SU-DHL-6 (cell line): ENCODE results near the gene IFITM5.

Experiments
- H2AFZ ChIP-seq: fragments of 200-600 bp; sonication (generic); 2 replicates; pipeline ENCODE4 v1.6.1; 2014; ENCODE audit warnings: low read depth, mild to moderate bottlenecking, moderate library complexity, mixed read lengths, antibody characterized with exemption, low read length; ENCODE audit not compliant: severe bottlenecking
- H3F3A ChIP-seq: fragments of 200-600 bp; shearing (Covaris generic); 2 replicates; pipeline ENCODE4 v1.6.0; 2016; ENCODE audit warnings: antibody characterized with exemption, mild to moderate bottlenecking; ENCODE audit not compliant: insufficient read depth
- H3K27ac ChIP-seq: fragments of 200-600 bp; sonication (generic); 2 replicates; pipeline ENCODE4 v1.5.1; 2016; ENCODE audit warnings: low read depth, mild to moderate bottlenecking, low read length, moderate library complexity, mixed read lengths
- H3K27me3 ChIP-seq: fragments of 200-600 bp; sonication (generic), shearing (Covaris generic); 2 replicates; pipeline ENCODE4 v1.6.0; 2014; ENCODE audit warnings: mild to moderate bottlenecking, low read length
- H3K36me3 ChIP-seq: fragments of 200-600 bp; sonication (generic); 2 replicates; pipeline ENCODE4 v1.6.1; 2014; ENCODE audit warnings: mild to moderate bottlenecking, low read length, mixed read lengths
- H3K4me2 ChIP-seq: fragments of 300-600, 200-600 bp; shearing (Covaris generic), sonication (generic); 2 replicates; pipeline ENCODE4 v1.6.0; 2014; ENCODE audit warnings: low read length, low read depth, mild to moderate bottlenecking; ENCODE audit not compliant: poor library complexity, severe bottlenecking
- H3K4me3 ChIP-seq: fragments of 200-600 bp; sonication (generic); 2 replicates; pipeline ENCODE4 v1.5.1; 2014; ENCODE audit warnings: antibody characterized with exemption, low read length, mild to moderate bottlenecking, mixed read lengths; ENCODE audit not compliant: insufficient read depth, poor library complexity, severe bottlenecking
- H3K79me2 ChIP-seq: fragments of 200-600 bp; sonication (generic); 2 replicates; pipeline ENCODE4 v1.6.1; 2014; ENCODE audit warnings: mild to moderate bottlenecking, low read length, moderate library complexity; ENCODE audit not compliant: insufficient read depth
- H3K9ac ChIP-seq: fragments of 200-600 bp; sonication (generic); 2 replicates; pipeline ENCODE4 v1.7.0; 2014; ENCODE audit warnings: mild to moderate bottlenecking, low read length
- H3K9me2 ChIP-seq: fragments of 200-600 bp; sonication (generic); replicated peaks from 2 replicates; pipeline ENCODE4 v1.6.1; 2014; ENCODE audit warnings: low read length; ENCODE audit not compliant: insufficient read depth
- H3K9me3 ChIP-seq: fragments of 200-600 bp; sonication (generic); 2 replicates; pipeline ENCODE4 v1.6.1; 2014; ENCODE audit warnings: low read length, mixed read lengths; ENCODE audit not compliant: insufficient read depth
- H4K20me1 ChIP-seq: fragments of 200-600 bp; sonication (generic); 2 replicates; pipeline ENCODE4 v1.6.1; 2014; ENCODE audit warnings: low read depth, mild to moderate bottlenecking, antibody characterized with exemption, low read length, moderate library complexity, mixed read lengths
- CTCF ChIP-seq: fragments of 200-600 bp; sonication (generic); IDR thresholded peaks from one replicate; pipeline ENCODE4 v1.5.1; 2017; ENCODE audit warnings: antibody characterized with exemption, mild to moderate bottlenecking, low read length, moderate library complexity; ENCODE audit not compliant: insufficient read depth, poor library complexity, severe bottlenecking
- EZH2phosphoT487 ChIP-seq: fragments of 200-600 bp; sonication (generic), shearing (Covaris generic); conservative IDR thresholded peaks from 2 replicates; pipeline ENCODE4 v1.6.1; 2018; ENCODE audit warnings: mild to moderate bottlenecking, antibody characterized with exemption, low read length, moderate library complexity, mixed read lengths

IFITM5 gene

GRCh38 chr11:342328-342727, 43.0 kb upstream of the IFITM5 start:
- no peak for TF ChIP-seq EZH2phosphoT487
- no peak for TF ChIP-seq CTCF
- 0 out of 2 replicates have a peak overlapping the region, but pooled peaks have one; percentile 16 for H3K27ac ChIP-seq

GRCh38 chr11:340539-341512, 41.5 kb upstream of the IFITM5 start:
- no peaks in the 10 kb centered on the region for H3K9me3 ChIP-seq
- H3K27me3 ChIP-seq, result no peaks in the 10 kb centered on the region
- H4K20me1 ChIP-seq, result no peaks in the 10 kb centered on the region
- H3K27ac ChIP-seq, result 0 out of 2 replicates have a peak overlapping the region, but pooled peaks have one; percentile 0
- no peaks in the 10 kb centered on the region for H3K9me2 ChIP-seq
- H3K9ac ChIP-seq, result no peak overlapping the region
- 0 out of 2 replicates have a peak, but pooled peaks cover 7% of the 10 kb centered on the region for H3F3A ChIP-seq
- H2AFZ ChIP-seq, result no peak overlapping the region
- no peaks in the 10 kb centered on the region for H3K79me2 ChIP-seq
- no peak overlapping the region for H3K4me3 ChIP-seq
- no peaks in the 10 kb centered on the region for H3K36me3 ChIP-seq
- H3K4me2 ChIP-seq, result peak overlapping the region; percentile 31
- no peak for TF ChIP-seq EZH2phosphoT487
- TF ChIP-seq CTCF, result no peak

More at GRCh38 chr11:342328-342727, 43.0 kb upstream of the IFITM5 start:
- Histone ChIP-seq H3K9me2 (no peaks in the 10 kb centered on the region), H3K36me3 (no peaks in the 10 kb centered on the region), H3K9ac (no peak overlapping the region), H2AFZ (no peak overlapping the region), H3K4me2 (no peak overlapping the region), H3K79me2 (no peaks in the 10 kb centered on the region), H3K4me3 (no peak overlapping the region), H3K27me3 (no peaks in the 10 kb centered on the region), H3K9me3 (no peaks in the 10 kb centered on the region), H4K20me1 (no peaks in the 10 kb centered on the region), H3F3A (0 out of 2 replicates have a peak, but pooled peaks cover 7% of the 10 kb centered on the region)

GRCh38 chr11:339963-340362, 40.6 kb upstream of the IFITM5 start:
- Histone ChIP-seq H2AFZ (no peak overlapping the region), H3F3A (0 out of 2 replicates have a peak, but pooled peaks cover 7% of the 10 kb centered on the region), H3K36me3 (no peaks in the 10 kb centered on the region), H3K4me3 (no peak overlapping the region), H3K9me3 (no peaks in the 10 kb centered on the region), H3K27ac (no peak overlapping the region), H3K4me2 (peak overlapping the region; percentile 31), H3K9ac (no peak overlapping the region), H3K79me2 (no peaks in the 10 kb centered on the region), H3K9me2 (no peaks in the 10 kb centered on the region), H3K27me3 (no peaks in the 10 kb centered on the region), H4K20me1 (no peaks in the 10 kb centered on the region)
- TF ChIP-seq EZH2phosphoT487 (no peak), CTCF (no peak)
